GM23338 (cell line): ENCODE results near the gene AGAP1. TPM values are rescaled to one million over a fixed set of nuclear protein-coding genes. Genes with fewer than 3 reads are reported as not detected.

ENCODE experiments used
- ATAC-seq: fragments of 200-7000 bp; cut with Tn5 transposase; 3 replicates; pipeline ENCODE4 v1.9.1; 2020
- DNase-seq: peaks from one replicate; pipeline ENCODE4 v3.0.0-alpha.2; 2015; ENCODE audit warnings: low spot score
- H2AFZ ChIP-seq: fragments of 200-600 bp; sonication (generic); 2 replicates; pipeline ENCODE4 v1.8.0; 2016; ENCODE audit warnings: antibody characterized with exemption, mild to moderate bottlenecking, moderate library complexity
- H3F3A ChIP-seq: fragments of 200-600 bp; sonication (generic); replicated peaks from 2 replicates; pipeline ENCODE4 v1.8.0; 2017; ENCODE audit warnings: antibody characterized with exemption, mixed run types, low read depth
- H3K27ac ChIP-seq: fragments of 200-600 bp; sonication (generic); 2 replicates; pipeline ENCODE4 v1.6.1; 2016; ENCODE audit warnings: low read depth
- H3K27me3 ChIP-seq: fragments of 200-600 bp; sonication (generic); 2 replicates; pipeline ENCODE4 v1.8.0; 2016; ENCODE audit warnings: mild to moderate bottlenecking, mixed run types, moderate library complexity; ENCODE audit not compliant: insufficient read depth
- H3K36me3 ChIP-seq: fragments of 200-600 bp; sonication (generic); 2 replicates; pipeline ENCODE4 v1.8.0; 2016; ENCODE audit warnings: mild to moderate bottlenecking; ENCODE audit not compliant: insufficient read depth
- H3K4me1 ChIP-seq: fragments of 200-600 bp; sonication (generic); 2 replicates; pipeline ENCODE4 v1.8.0; 2016; ENCODE audit warnings: mild to moderate bottlenecking, moderate library complexity; ENCODE audit not compliant: insufficient read depth
- H3K4me2 ChIP-seq: fragments of 200-600 bp; sonication (generic); 2 replicates; pipeline ENCODE4 v1.7.1; 2017; ENCODE audit warnings: mixed run types
- H3K4me3 ChIP-seq: fragments of 200-600 bp; sonication (generic); 2 replicates; pipeline ENCODE4 v1.6.1; 2016; ENCODE audit warnings: mixed run types
- H3K79me2 ChIP-seq: fragments of 200-600 bp; sonication (generic); replicated peaks from 2 replicates; pipeline ENCODE4 v1.8.0; 2017; ENCODE audit warnings: mild to moderate bottlenecking; ENCODE audit not compliant: insufficient read depth
- H3K9me2 ChIP-seq: fragments of 200-600 bp; sonication (generic); 2 replicates; pipeline ENCODE4 v1.8.0; 2017; ENCODE audit not compliant: insufficient read depth
- H4K20me1 ChIP-seq: fragments of 200-600 bp; sonication (generic); replicated peaks from 2 replicates; pipeline ENCODE4 v1.8.0; 2017; ENCODE audit warnings: mild to moderate bottlenecking; ENCODE audit not compliant: insufficient read depth
- H3K27ac Mint-ChIP-seq: 2 replicates; pipeline ENCODE4 v1.8.0; 2020; ENCODE audit warnings: inconsistent platforms, mild to moderate bottlenecking, moderate library complexity, mixed read lengths
- H3K27me3 Mint-ChIP-seq: 3 replicates; pipeline ENCODE4 v1.8.0; 2022; ENCODE audit warnings: low read depth, mild to moderate bottlenecking, moderate library complexity, mixed read lengths, inconsistent platforms; ENCODE audit not compliant: insufficient read depth, poor library complexity
- H3K36me3 Mint-ChIP-seq: 3 replicates; pipeline ENCODE4 v1.8.0; 2021; ENCODE audit warnings: low read depth, mild to moderate bottlenecking, inconsistent platforms, moderate library complexity, mixed read lengths
- H3K4me1 Mint-ChIP-seq: 3 replicates; pipeline ENCODE4 v1.8.0; 2020; ENCODE audit warnings: mild to moderate bottlenecking, inconsistent platforms, mixed read lengths
- H3K4me3 Mint-ChIP-seq: 3 replicates; pipeline ENCODE4 v1.8.0; 2021; ENCODE audit warnings: moderate library complexity, mild to moderate bottlenecking, inconsistent platforms, mixed read lengths
- H3K9me3 Mint-ChIP-seq: 3 replicates; pipeline ENCODE4 v1.8.0; 2020; ENCODE audit warnings: moderate library complexity, mild to moderate bottlenecking, inconsistent platforms, mixed read lengths
- CREB1 ChIP-seq: fragments of 250-450 bp; sonication (Bioruptor Pico); IDR thresholded peaks from 2 replicates; pipeline ENCODE4 v1.5.0; 2020; ENCODE audit warnings: low read depth, mild to moderate bottlenecking, moderate library complexity
- EZH2 ChIP-seq: fragments of 200-600 bp; sonication (generic); IDR thresholded peaks from one replicate; pipeline ENCODE4 v1.8.0; 2017; ENCODE audit warnings: antibody characterized with exemption, mild to moderate bottlenecking, low read depth; ENCODE audit not compliant: unreplicated experiment
- EZH2phosphoT487 ChIP-seq: fragments of 200-600 bp; sonication (generic); IDR thresholded peaks from one replicate; pipeline ENCODE4 v1.8.1; 2018; ENCODE audit warnings: antibody characterized with exemption; ENCODE audit not compliant: unreplicated experiment
- JUNB ChIP-seq: IDR thresholded peaks from one replicate; pipeline ENCODE4 v1.6.1; 2016; ENCODE audit warnings: antibody characterized with exemption; ENCODE audit not compliant: unreplicated experiment
- NANOG ChIP-seq: IDR thresholded peaks from 2 replicates; pipeline ENCODE4 v1.6.1; 2016; ENCODE audit warnings: antibody characterized with exemption, borderline replicate concordance
- POLR2AphosphoS5 ChIP-seq: IDR thresholded peaks from 2 replicates; pipeline ENCODE4 v1.6.1; 2016; ENCODE audit warnings: antibody characterized with exemption, low read depth
- REST ChIP-seq: IDR thresholded peaks from one replicate; pipeline ENCODE4 v1.6.1; 2018; ENCODE audit warnings: antibody characterized with exemption; ENCODE audit not compliant: unreplicated experiment
- STAT1 ChIP-seq: IDR thresholded peaks from one replicate; pipeline ENCODE4 v1.6.1; 2016; ENCODE audit warnings: antibody characterized with exemption; ENCODE audit not compliant: unreplicated experiment
- ZNF114 ChIP-seq: fragments of 250-450 bp; sonication (Bioruptor Pico); IDR thresholded peaks from 2 replicates; pipeline ENCODE4 v1.5.0; 2020; ENCODE audit warnings: mild to moderate bottlenecking, moderate library complexity
- ZNF331 ChIP-seq: fragments of 250-450 bp; sonication (Bioruptor Pico); IDR thresholded peaks from 2 replicates; pipeline ENCODE4 v1.5.0; 2020; ENCODE audit warnings: low read depth, mild to moderate bottlenecking, moderate library complexity
- ZNF462 ChIP-seq: fragments of 250-450 bp; sonication (Bioruptor Pico); IDR thresholded peaks from 2 replicates; pipeline ENCODE4 v1.5.0; 2020; ENCODE audit warnings: mild to moderate bottlenecking, moderate library complexity
- polyA plus RNA-seq: library from polyadenylated mRNA; unstranded; fragments of >200 nt; fragmentation: Nextera tagmentation; extraction: Ambion mirVana; gene quantifications from 2 replicates; pipeline ENCODE4 v1.2.1, GENCODE V29; 2016
- total RNA-seq: library from RNA; depleted of rRNA; stranded (reverse); fragments of >200 nt; shearing (Covaris generic); gene quantifications from 2 replicates; pipeline ENCODE4 v1.2.3, GENCODE V29; 2014
- TF ChIP-seq, protein P1 (sequence below): IDR thresholded peaks from 2 replicates; pipeline ENCODE4 v1.6.1; 2016; ENCODE audit warnings: antibody characterized with exemption
- TF ChIP-seq, protein P2 (sequence below), 2 experiments: fragments of 200-600 bp in 1 of 2; sonication (generic) in 1 of 2; conservative IDR thresholded peaks; 2 replicates each; pipeline versions ENCODE4 v1.5.1 to v1.6.1; 2016 to 2017; ENCODE audit warnings: antibody characterized with exemption in 2 of 2, low read depth in 2 of 2, mild to moderate bottlenecking in 2 of 2, moderate library complexity in 1 of 2

AGAP1 gene
- total and polyA plus RNA-seq, 2 experiments from 2014 or later, result 13.3 to 27.9 TPM

GRCh38 chr2:235715601-235716000, 221.8 kb downstream of the AGAP1 start:
- no peaks in the 10 kb centered on the region for H4K20me1 ChIP-seq

More at GRCh38 chr2:235715601-235716000, 221.8 kb downstream of the AGAP1 start:
- H3K36me3 Mint-ChIP-seq, result peaks cover 17% of the 10 kb centered on the region
- Histone ChIP-seq H2AFZ (no peak overlapping the region), H3K4me3 (no peak overlapping the region), H3K27me3 (no peaks in the 10 kb centered on the region), H3K4me1 (no peaks in the 10 kb centered on the region), H3F3A (no peaks in the 10 kb centered on the region), H3K27ac (no peak overlapping the region), H3K9me2 (no peaks in the 10 kb centered on the region), H3K36me3 (peaks cover 5% of the 10 kb centered on the region), H3K79me2 (peaks cover 4% of the 10 kb centered on the region; the same call in 1 of the 2 replicates), H3K4me2 (no peak overlapping the region)
- no peak overlapping the region for H3K4me3 Mint-ChIP-seq
- H3K27ac Mint-ChIP-seq, result no peak overlapping the region
- DNase-seq (no peak), ATAC-seq (no peak)
- TF ChIP-seq, protein P1, sequence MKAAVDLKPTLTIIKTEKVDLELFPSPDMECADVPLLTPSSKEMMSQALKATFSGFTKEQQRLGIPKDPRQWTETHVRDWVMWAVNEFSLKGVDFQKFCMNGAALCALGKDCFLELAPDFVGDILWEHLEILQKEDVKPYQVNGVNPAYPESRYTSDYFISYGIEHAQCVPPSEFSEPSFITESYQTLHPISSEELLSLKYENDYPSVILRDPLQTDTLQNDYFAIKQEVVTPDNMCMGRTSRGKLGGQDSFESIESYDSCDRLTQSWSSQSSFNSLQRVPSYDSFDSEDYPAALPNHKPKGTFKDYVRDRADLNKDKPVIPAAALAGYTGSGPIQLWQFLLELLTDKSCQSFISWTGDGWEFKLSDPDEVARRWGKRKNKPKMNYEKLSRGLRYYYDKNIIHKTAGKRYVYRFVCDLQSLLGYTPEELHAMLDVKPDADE, result no peak
- TF ChIP-seq CREB1 (CRISPR knock-in tag) (no peak), ZNF331 (CRISPR knock-in tag) (no peak), ZNF462 (no peak), EZH2 (no peak), EZH2phosphoT487 (no peak), STAT1 (no peak), ZNF114 (no peak), REST (no peak), JUNB (no peak), NANOG (no peak), POLR2AphosphoS5 (no peak)
- TF ChIP-seq, protein P2, sequence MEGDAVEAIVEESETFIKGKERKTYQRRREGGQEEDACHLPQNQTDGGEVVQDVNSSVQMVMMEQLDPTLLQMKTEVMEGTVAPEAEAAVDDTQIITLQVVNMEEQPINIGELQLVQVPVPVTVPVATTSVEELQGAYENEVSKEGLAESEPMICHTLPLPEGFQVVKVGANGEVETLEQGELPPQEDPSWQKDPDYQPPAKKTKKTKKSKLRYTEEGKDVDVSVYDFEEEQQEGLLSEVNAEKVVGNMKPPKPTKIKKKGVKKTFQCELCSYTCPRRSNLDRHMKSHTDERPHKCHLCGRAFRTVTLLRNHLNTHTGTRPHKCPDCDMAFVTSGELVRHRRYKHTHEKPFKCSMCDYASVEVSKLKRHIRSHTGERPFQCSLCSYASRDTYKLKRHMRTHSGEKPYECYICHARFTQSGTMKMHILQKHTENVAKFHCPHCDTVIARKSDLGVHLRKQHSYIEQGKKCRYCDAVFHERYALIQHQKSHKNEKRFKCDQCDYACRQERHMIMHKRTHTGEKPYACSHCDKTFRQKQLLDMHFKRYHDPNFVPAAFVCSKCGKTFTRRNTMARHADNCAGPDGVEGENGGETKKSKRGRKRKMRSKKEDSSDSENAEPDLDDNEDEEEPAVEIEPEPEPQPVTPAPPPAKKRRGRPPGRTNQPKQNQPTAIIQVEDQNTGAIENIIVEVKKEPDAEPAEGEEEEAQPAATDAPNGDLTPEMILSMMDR (conservative IDR thresholded peaks at IDR 0.05; ENCODE audit: low read depth in 2 of 2), result no peak
- peaks cover 3% of the 10 kb centered on the region; the same call in 1 of the 3 replicates for H3K9me3 Mint-ChIP-seq
- H3K27me3 Mint-ChIP-seq, result peaks cover 2% of the 10 kb centered on the region
- H3K4me1 Mint-ChIP-seq, result peaks cover 6% of the 10 kb centered on the region
